Upper lobe of left lung (tissue), 6 donors: ENCODE measurements around the gene TRHDE. TPM values are rescaled to one million over a fixed set of nuclear protein-coding genes. Genes with fewer than 3 reads are reported as not detected.
A peak's percentile ranks its signal among the peaks of the same experiment; 100 is the strongest.
"Not testable (repeated sequence)": the region's sequence is repeated elsewhere in the genome, so short reads cannot be mapped to it uniquely, and the experiment has no call there.

Experiments used
- ATAC-seq, 2 donors: fragments of 200-7000 bp; cut with Tn5 transposase; one replicate each; pipeline ENCODE4 v1.9.1; 2022; ENCODE audit warnings: mild to moderate bottlenecking in 2 of 2, moderate library complexity in 2 of 2; ENCODE audit not compliant: low FRiP score in 2 of 2
- DNase-seq, 2 donors: peaks; one replicate each; pipeline ENCODE4 v3.0.0-alpha.2; 2019 to 2020
- H3K27ac ChIP-seq, 4 donors: fragments of 200-600 bp; sonication (generic); one replicate each; pipeline ENCODE4 v1.5.1; 2016 to 2019
- H3K27me3 ChIP-seq, 4 donors: fragments of 200-600 bp; sonication (generic); one replicate each; pipeline ENCODE4 v1.5.1; 2017 to 2019
- H3K36me3 ChIP-seq, 4 donors: fragments of 200-600 bp; sonication (generic); one replicate each; pipeline ENCODE4 v1.5.1; 2016 to 2019
- H3K4me1 ChIP-seq, 4 donors: fragments of 200-600 bp; sonication (generic); one replicate each; pipeline ENCODE4 v1.5.1; 2018 to 2019
- H3K4me3 ChIP-seq, 4 donors: fragments of 200-600 bp; sonication (generic); one replicate each; pipeline ENCODE4 v1.5.1; 2017 to 2019; ENCODE audit warnings: mild to moderate bottlenecking in 2 of 4, moderate library complexity in 1 of 4
- H3K9me3 ChIP-seq, 4 donors: fragments of 200-600 bp; sonication (generic); one replicate each; pipeline ENCODE4 v1.5.1; 2018 to 2019
- CTCF ChIP-seq, 6 experiments: fragments of 450-650 bp in 4 of 6; fragments of 200-600 bp in 2 of 6; sonication (generic) in 2 of 6; IDR thresholded peaks; one replicate each; pipeline ENCODE4 v1.5.1; 2016 to 2019; ENCODE audit warnings: antibody characterized with exemption in 6 of 6
- EP300 ChIP-seq, 4 donors: sonication (generic); formaldehyde crosslinking; IDR thresholded peaks; one replicate each; pipeline ENCODE4 v1.5.1; 2017; ENCODE audit warnings: antibody characterized with exemption in 4 of 4, control low read depth in 2 of 4
- POLR2A ChIP-seq, 4 donors: fragments of 450-650 bp; IDR thresholded peaks; one replicate each; pipeline ENCODE4 v1.5.1; 2016 to 2017; ENCODE audit warnings: antibody characterized with exemption in 4 of 4, mild to moderate bottlenecking in 2 of 4
- POLR2AphosphoS5 ChIP-seq, 2 donors: sonication (generic); formaldehyde crosslinking; IDR thresholded peaks; one replicate each; pipeline ENCODE4 v1.5.1; 2017; ENCODE audit warnings: antibody characterized with exemption in 2 of 2
- WGBS, 2 donors: methylation state at CpG; one replicate each; pipeline ENCODE4 v1.1.5; 2017 to 2018; 5-methylcytosine and 5-hydroxymethylcytosine counted together
- total RNA-seq, 6 donors: library from RNA; depleted of rRNA in 4 of 6; stranded (reverse); fragments of >200 nt in 4 of 6; gene quantifications; one replicate each; pipeline versions ENCODE4 v1.1.0 to v1.2.1, GENCODE V29; 2016 to 2021
- donor health status: DM: no; HTN: no; CAD: no; lungs with moderate emphysema.
- donor health status: DM: no; HTN: yes; CAD: no; lungs with severe emphysema.

Gene TRHDE
- total RNA-seq, 6 donors from 2014 or later: 2.9 to 21.0 (median 14.3) TPM

DNA sequence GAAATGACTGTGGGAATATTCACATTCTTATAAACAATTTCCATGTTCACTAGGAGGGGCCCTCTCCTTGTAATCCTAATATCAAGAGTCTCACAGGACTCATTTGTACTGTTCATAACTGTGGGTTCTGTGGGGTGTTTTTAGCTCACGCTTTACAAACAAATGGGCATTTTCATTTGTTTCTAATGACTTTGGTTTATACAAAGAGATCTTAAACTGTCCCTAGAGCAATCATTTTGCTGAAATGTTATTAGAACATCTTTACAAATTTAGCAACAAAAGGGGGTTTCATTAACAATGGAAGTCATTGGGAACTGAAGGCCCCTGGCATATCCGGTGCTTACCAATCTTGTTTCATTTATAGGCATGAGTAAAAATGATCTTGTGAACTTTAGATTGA, 370.5 kb downstream of the TRHDE start:
- H3K27ac ChIP-seq: no peak overlapping the region
- no peaks in the 10 kb centered on the region for H3K4me1 ChIP-seq
- no peaks in the 10 kb centered on the region for H3K27me3 ChIP-seq
- WGBS, 2 donors: 87 to 94% methylated on average over 2 of the region's 2 CpGs
- no peak overlapping the region for H3K4me3 ChIP-seq
- H3K9me3 ChIP-seq: peaks cover 0 to 3% (median 0%) of the 10 kb centered on the region in 4 donors
- TF ChIP-seq POLR2AphosphoS5 (IDR thresholded peaks at IDR 0.05) (no peak), POLR2A (IDR thresholded peaks at IDR 0.05) (no peak), EP300 (IDR thresholded peaks at IDR 0.05) (no peak), CTCF (IDR thresholded peaks at IDR 0.05) (no peak)
- no peak for DNase-seq
- no peak for ATAC-seq
- no peaks in the 10 kb centered on the region for H3K36me3 ChIP-seq

- no peak for ATAC-seq
- no peak for TF ChIP-seq POLR2A (IDR thresholded peaks at IDR 0.05)
- no peak for TF ChIP-seq CTCF (IDR thresholded peaks at IDR 0.05)
- Histone ChIP-seq H3K36me3 (no peaks in the 10 kb centered on the region), H3K4me1 (no peaks in the 10 kb centered on the region), H3K27ac (no peak overlapping the region), H3K27me3 (no peaks in the 10 kb centered on the region), H3K9me3 (peaks cover 0 to 3% (median 0%) of the 10 kb centered on the region in 4 donors), H3K4me3 (no peak overlapping the region)
- no peak for DNase-seq
These were observed 375.0 kb downstream of the TRHDE start for GRCh38 chr12:72647139-72647538.

DNA sequence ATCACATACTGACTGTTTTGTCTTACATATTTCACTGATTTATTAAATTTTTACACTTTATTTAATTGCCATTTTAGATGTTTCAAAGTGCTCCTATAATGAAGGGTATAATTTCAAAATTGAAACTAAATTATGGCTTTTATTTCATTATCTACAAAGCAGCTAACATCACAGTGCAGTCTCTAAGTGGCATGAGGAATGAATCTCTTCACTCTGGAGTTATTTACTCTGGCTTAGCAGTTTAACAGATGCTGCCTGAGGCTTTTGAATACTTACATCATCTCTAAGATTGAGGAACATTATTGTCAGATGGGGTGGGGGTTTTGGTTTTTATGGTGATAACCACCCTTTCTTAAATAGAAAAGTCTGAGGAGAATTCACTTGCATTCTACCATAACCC, 386.4 kb downstream of the TRHDE start:
- Histone ChIP-seq H3K4me1 (no peaks in the 10 kb centered on the region), H3K27me3 (no peaks in the 10 kb centered on the region), H3K36me3 (no peaks in the 10 kb centered on the region), H3K4me3 (no peak overlapping the region), H3K9me3 (no peaks in the 10 kb centered on the region), H3K27ac (no peak overlapping the region)
- ATAC-seq: no peak
- DNase-seq: no peak
- no peak for TF ChIP-seq POLR2AphosphoS5 (IDR thresholded peaks at IDR 0.05)
- TF ChIP-seq CTCF (IDR thresholded peaks at IDR 0.05): no peak
- no peak for TF ChIP-seq POLR2A (IDR thresholded peaks at IDR 0.05)
- TF ChIP-seq EP300 (IDR thresholded peaks at IDR 0.05): no peak

- 83 to 89% methylated on average over 7 of the region's 7 CpGs for WGBS, 2 donors
- not testable (repeated sequence) for H3K9me3 ChIP-seq, H3K27ac ChIP-seq, H3K4me3 ChIP-seq, H3K36me3 ChIP-seq, ATAC-seq, DNase-seq, H3K27me3 ChIP-seq, H3K4me1 ChIP-seq
These were observed 388.0 kb downstream of the TRHDE start for GRCh38 chr12:72660174-72660573.

GRCh38 chr12:72673853-72674252, 401.7 kb downstream of the TRHDE start:
- H3K27ac ChIP-seq: no peak overlapping the region
- ATAC-seq (peak in 1 of 2 donors; percentile 16), DNase-seq (no peak)
- TF ChIP-seq POLR2A (IDR thresholded peaks at IDR 0.05) (no peak), EP300 (IDR thresholded peaks at IDR 0.05) (no peak), POLR2AphosphoS5 (IDR thresholded peaks at IDR 0.05) (no peak), CTCF (IDR thresholded peaks at IDR 0.05) (no peak)
- no peaks in the 10 kb centered on the region for H3K36me3 ChIP-seq
- no peaks in the 10 kb centered on the region for H3K9me3 ChIP-seq
- no peaks in the 10 kb centered on the region for H3K27me3 ChIP-seq
- H3K4me3 ChIP-seq: no peak overlapping the region
- no peaks in the 10 kb centered on the region for H3K4me1 ChIP-seq
- WGBS, 2 donors: 59 to 63% methylated on average over 4 of the region's 4 CpGs
